T follicular helper cell (primary cell): ENCODE results near the gene SPAG16.

Experiments
- DNase-seq: peaks from one replicate; pipeline ENCODE4 v3.0.0-alpha.2; 2020; ENCODE audit warnings: low read depth

SPAG16 gene

DNA sequence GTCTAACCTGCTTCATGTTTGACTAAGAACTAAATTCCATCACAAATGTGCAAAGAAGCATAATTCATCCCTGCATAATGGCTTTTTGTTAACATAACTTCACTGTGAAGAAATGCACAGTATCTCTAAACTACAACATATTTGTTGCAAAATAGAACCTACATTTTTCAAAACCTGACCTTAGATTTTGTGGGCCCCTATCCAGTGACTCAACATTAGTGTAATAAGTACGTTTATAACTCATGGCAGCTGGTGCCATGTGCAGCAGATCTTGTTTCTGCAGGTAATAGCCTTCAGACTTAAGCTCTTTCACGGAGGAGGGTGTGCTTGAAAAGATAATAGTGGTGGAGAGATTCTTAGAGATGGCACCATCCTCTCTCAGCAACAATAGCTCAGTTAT, 1098.0 kb downstream of the SPAG16 start:
- no peak for DNase-seq

DNA sequence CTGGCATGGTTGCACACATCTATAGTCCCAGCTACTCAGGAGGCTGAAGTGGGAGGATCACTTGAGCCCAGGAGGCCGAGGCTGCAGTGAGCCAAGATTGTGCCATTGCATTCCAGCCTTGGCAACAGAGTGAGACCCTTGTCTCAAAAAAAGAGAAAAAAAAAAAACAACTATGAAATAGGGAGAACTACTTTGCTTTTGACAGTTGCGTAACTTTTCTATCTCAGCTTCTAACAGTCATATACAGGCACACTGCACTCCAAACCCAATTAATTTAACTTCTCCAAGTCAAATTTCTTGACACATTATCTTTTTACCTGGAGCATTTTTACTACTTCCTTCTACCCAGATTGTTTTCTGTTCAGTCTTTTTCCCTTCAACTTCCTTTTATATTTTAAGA, 1102.5 kb downstream of the SPAG16 start:
- DNase-seq: no peak

DNA sequence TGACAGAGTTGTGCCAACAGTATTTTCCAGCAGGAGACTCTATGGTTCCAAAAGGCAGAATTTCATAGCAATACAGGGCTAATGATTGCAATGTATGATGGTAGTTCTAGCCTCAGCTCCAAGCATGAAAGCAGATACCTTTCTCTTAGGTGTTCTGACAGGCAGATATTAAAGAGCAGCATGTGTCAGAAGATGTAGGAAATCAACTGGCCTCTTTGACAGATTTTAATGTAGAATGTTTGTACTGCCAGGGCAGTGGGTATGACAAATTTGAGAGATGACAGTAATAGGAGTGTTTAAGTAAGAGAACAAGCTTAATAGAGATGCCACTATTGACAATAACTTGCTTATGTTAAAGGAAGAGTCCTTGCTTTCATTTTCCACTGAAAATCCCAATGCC, 1105.1 kb downstream of the SPAG16 start:
- no peak for DNase-seq

DNA sequence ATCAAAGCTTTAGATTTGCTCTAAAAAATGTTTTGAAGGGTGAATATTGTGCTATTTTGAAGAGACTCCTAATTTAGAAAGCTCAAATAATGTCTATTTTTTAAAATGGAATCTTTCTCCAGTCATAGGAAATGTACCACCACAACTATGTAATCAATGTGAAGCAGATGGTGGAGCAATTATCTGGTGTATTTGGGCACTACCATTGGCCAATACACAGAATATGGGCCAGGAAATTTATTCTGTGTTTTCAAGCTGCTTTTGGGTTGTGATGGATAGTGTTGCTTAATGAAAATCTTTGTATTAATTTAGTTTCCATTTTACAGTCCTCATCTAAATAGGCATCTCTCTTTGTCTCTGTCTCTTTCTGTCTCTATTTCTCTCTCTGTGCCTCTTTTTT, 1109.5 kb downstream of the SPAG16 start:
- DNase-seq: no peak

DNA sequence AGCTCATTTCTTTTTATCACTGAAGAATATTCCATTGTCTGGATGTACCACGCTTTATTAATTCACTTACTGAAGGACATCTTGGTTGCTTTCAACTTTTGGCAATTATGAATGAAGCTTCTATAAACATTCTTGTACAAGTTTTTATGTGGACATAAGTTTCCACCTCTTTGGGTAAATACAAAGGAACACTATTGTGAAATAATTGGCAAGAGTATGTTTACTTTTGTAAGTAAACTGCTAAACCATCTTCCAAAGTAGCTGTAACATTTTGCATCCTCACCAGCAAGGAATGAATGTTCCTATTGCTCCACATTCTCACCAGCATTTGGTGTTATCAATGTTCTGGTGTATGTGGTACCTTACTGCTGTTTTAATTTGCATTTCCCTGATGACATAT, 1110.8 kb downstream of the SPAG16 start:
- DNase-seq: no peak

DNA sequence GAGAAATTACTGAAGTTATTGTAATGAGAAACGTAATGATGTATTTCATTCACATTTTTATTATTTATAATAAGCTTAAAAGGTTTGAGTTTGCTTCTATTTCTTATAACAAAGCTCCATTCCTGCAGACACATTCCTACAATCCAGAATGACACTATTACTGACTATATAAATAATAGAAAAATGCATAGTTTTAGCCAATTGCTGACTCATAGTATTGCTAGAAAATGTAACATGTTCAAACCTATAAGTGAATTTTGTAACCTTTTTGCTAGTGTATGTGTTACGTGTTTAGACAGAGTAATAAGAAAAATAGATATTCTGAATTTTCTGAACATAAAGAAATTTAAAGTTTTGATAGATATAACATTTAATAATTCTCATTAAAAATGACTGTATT, 1117.3 kb downstream of the SPAG16 start:
- DNase-seq: no peak

DNA sequence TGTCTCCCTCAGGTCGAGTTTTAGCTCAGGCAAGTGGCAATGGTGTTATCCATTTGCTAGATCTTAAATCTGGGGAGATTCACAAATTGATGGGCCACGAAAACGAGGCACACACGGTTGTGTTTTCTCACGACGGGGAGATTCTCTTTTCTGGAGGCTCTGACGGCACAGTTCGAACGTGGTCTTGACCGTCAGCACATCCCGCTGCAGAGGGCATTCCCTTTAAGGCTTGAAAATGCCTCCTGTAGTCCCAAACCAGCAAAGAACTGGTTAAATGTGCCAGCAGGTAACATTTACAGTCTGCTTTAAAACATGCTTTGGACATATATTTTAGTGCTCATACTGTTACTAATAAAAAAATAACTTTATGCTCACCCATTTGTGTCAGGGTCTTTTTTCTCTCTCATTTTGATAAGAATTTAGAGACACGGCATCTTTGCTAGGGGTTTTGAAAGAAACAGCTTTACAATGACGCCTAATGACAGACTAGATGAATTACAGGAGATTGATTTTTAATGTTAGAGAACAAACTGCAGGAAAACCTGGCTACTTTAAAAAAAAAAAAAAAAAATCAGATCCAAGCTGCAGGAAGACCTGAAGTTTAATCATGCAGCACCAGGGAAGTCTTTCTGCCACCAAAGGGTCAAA, 1126.0 kb downstream of the SPAG16 start:
- DNase-seq: no peak

DNA sequence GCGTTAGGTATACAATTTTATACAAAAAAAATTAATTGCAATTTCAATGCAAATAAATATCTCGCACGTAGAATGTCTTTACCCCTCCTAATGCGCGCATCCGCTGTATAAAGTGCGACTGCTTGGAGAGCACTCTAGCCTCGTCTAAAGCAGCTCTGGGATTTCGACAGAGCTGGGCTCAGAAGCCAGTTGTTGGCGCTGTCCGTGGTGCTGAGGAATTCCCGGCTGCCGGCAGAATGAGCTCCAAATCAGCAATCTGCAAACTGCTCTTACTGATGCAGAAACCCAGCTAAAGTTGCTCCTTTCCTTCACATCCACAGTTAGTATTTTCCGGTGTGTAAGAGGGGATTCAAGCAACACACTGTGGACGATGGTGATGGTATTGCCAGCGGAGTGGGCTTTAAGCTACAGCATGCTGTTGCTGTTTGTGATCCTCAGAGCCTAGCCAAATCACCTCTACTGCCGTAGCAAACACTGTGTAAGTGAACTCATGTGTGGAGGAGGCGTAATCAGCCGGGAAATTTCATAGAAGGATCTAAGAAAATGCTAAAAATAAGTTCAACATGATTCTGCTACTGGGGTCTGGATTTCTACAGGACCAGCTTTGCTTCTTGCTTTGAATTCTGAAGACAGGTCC, 1126.8 kb downstream of the SPAG16 start, which contains the start of gene VWC2L:
Gene VWC2L, plus strand, starts transcription at position 137 of the 637 bp plus-strand sequence. CDS start 3,140 bp downstream, outside the sequence.
- DNase-seq: no peak

DNA sequence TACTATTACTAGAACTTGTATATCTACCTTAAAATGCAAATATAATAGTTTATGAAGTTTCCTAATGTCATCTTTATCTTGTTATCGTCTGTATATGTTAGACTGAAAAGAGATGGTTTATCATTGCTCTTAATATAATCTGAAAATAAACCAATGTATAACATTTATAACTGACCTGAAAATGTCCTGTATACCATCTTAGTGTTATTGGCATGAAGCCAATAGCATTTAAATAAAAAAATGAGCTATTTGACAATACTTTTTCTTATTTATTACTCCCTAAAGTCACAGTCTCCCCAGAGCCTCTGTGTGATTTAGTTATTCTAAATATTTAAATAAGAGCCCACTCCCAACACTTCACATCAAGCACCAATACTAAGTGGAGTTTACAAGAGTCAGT, 1128.4 kb downstream of the SPAG16 start:
- no peak for DNase-seq

DNA sequence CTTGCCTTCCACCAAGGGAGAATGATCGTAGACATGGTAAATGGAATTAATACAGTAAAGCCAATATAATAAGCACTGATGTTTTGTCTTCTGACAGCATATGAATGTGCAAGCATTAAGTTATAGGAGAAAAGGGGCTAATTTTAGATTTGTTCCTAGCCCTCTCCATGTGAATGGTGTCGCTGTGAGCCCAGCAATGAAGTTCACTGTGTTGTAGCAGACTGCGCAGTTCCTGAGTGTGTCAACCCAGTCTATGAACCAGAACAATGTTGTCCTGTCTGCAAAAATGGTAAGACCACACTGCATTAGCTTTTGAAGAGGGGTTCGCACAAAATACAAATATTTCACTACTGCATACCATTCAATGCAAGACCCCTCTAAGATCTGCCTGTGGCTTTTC, 1152.2 kb downstream of the SPAG16 start:
- DNase-seq: no peak

DNA sequence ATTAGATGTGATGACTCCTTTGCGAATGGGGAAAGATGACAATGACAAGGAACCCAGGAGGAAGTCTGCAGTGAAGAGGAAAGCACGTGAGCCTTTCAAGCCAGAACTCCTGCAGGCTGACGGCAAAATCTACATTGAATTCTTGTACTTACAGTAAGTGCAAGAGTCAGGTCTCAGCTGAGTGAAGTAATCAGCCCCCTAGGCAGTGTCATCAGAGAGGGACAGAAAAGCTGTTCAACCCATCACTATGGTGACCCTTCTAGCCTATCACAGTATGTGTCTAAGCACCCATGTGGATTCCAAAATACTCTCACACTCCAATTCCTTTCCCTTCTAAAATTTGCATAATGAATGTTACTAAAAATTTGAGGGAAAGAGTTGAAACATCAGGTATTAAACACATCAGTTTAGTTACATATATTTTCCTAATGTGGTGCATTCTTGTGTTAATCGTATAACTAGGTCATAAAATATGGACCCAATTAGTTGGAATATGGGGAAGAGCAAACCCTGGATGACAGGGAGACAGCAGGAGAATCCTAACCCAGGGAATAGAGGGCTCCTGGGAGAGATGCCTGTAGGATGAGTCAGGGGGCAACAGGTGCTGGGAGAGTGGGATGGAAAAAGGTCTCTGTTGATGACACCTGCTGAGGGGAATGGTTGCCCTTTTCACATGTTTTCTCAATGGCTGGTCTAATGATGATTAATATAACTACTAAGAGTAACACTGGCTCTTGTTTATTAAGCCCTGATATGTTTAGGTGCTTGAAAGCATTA, 1166.0 kb downstream of the SPAG16 start:
- DNase-seq: no peak

DNA sequence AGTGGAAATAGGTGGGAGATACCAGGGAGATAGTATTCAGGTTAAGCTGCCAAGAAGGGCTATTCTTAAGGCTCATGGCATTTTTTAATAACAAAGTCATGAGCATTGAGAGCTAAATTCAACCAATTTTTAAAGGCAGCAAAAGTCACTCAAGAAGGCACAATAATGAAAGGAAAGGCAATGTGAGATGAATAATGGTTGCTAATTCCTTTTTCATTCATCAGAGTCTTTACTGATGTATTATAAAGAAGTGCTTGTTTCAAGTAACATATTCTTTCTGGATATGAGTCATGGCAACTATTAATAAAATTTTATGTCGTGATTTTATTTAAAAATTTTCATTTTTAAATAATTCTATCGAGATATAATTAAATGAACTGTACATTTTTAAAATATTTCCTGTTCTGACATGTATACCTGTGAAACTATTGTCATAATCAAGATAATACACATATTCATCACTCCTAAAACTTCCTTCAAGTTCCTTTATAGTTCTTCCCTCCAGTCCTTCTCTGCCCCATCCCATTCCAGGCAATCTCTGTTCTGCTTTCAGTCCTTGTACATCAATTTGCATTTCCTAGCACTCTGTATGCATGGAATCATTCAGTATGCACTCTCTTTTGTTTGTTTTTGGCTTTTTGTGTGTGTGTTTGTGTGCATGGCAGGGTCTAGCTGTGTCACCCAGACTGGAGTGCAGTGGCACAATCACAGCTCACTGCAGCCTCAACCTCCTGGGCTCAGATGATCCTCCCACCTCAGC, 1167.4 kb downstream of the SPAG16 start:
- DNase-seq: no peak
